ENCODE data around the gene F11.
"Not testable (repeated sequence)": the region's sequence is repeated elsewhere in the genome, so short reads cannot be mapped to it uniquely, and the experiment has no call there.

The F11 gene

GRCh38 chr4:186300659-186301390 is 34.8 kb downstream of the F11 start:
- DNase-seq, result no peak

DNA sequence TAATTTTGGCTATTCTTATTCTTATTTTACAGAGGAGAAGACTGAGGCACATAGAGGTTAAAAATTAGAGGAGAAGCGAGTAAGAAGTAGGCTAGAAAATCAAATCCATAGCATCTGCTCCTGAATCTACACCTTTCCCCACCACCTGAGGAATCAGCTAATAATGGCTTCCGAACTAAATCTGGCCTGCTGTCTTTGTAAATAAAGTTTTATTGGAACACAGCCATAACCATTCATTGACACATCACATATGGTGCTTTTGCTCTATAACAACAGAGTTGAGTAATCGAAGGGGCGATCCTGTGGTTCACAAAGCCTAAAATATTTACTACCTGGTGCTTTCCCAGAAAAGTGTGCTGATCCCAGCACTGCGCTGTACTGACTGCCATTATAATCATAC is 38.2 kb downstream of the F11 start:
- DNase-seq, result no peak

- DNase-seq, result no peak
These were observed 39.0 kb downstream of the F11 start for GRCh38 chr4:186304866-186305505.

DNA sequence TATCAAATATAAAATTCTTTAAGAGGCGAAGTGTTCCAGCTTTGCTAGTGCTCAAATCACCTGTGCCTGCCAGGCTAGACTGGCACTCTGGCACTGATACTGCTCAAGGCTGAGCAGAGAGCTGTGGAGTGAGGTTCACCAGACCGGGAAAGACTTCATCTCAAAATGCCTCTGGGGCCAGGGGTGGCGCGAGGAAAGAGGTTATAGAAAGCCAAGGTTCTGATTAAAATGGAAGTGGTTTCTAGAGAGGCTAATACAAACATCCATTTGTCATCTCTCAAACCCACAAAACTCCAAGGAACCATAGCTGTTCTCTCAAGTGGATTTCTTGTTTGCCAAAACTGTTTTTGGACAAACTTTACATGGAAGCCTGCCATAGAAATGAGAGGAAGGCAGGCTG is 41.5 kb downstream of the F11 start:
- no peak for DNase-seq

GRCh38 chr4:186307916-186308315 is 41.9 kb downstream of the F11 start:
- no peak for DNase-seq

GRCh38 chr4:186318481-186318880 is 52.5 kb downstream of the F11 start:
- no peak for DNase-seq

- DNase-seq, result not testable (repeated sequence)
These were observed 58.7 kb downstream of the F11 start for GRCh38 chr4:186324660-186325059.

GRCh38 chr4:186326391-186326790 is 60.4 kb downstream of the F11 start:
- no peak for DNase-seq

GRCh38 chr4:186329372-186329771 is 63.4 kb downstream of the F11 start:
- DNase-seq, result no peak

GRCh38 chr4:186330368-186330767 is 64.4 kb downstream of the F11 start:
- no peak for DNase-seq

GRCh38 chr4:186335793-186336192 is 69.8 kb downstream of the F11 start:
- no peak for DNase-seq
